Calu3 (cell line): ENCODE results near the gene NBPF1. TPM values are rescaled to one million over a fixed set of nuclear protein-coding genes. Genes with fewer than 3 reads are reported as not detected.
"Not testable (repeated sequence)": the region's sequence is repeated elsewhere in the genome, so short reads cannot be mapped to it uniquely, and the experiment has no call there.

ENCODE experiments used
- BruUV-seq: library from RNA; stranded (reverse); fragments of 400-500 nt; replicated peaks from 2 replicates; lab custom pipeline; 2021; lab: Mats Ljungman, UMichigan
- CTCF ChIA-PET: fragments of 300-600 bp; sonication (Branson Sonifier 250); formaldehyde crosslinking; loops from one replicate; lab custom pipeline; 2022; ENCODE audit warnings: antibody characterized with exemption; lab: Charles Lee
- DNase-seq: peaks from one replicate; pipeline ENCODE4 v3.0.0; 2022
- H3K27ac Mint-ChIP-seq: one replicate; pipeline ENCODE4 v1.8.0; 2022; ENCODE audit warnings: mixed read lengths; ENCODE audit not compliant: unreplicated experiment
- H3K27me3 Mint-ChIP-seq: one replicate; pipeline ENCODE4 v1.8.0; 2022; ENCODE audit warnings: mixed read lengths; ENCODE audit not compliant: unreplicated experiment
- H3K36me3 Mint-ChIP-seq: one replicate; pipeline ENCODE4 v1.8.0; 2022; ENCODE audit warnings: mild to moderate bottlenecking, moderate library complexity, mixed read lengths; ENCODE audit not compliant: insufficient read depth, unreplicated experiment
- H3K4me1 Mint-ChIP-seq: one replicate; pipeline ENCODE4 v1.8.0; 2022; ENCODE audit warnings: mild to moderate bottlenecking, low read depth, mixed read lengths; ENCODE audit not compliant: unreplicated experiment
- H3K4me3 Mint-ChIP-seq: one replicate; pipeline ENCODE4 v1.8.0; 2022; ENCODE audit warnings: mild to moderate bottlenecking, low read depth, moderate library complexity, mixed read lengths; ENCODE audit not compliant: unreplicated experiment
- H3K9me3 Mint-ChIP-seq: one replicate; pipeline ENCODE4 v1.8.0; 2022; ENCODE audit warnings: low read depth, mixed read lengths; ENCODE audit not compliant: unreplicated experiment
- CTCF ChIP-seq: fragments of 200-600 bp; IDR thresholded peaks from one replicate; pipeline ENCODE4 v1.8.0; 2022; ENCODE audit warnings: antibody characterized with exemption; ENCODE audit not compliant: unreplicated experiment
- intact Hi-C: fragments of 100-400 bp; cut with micrococcal nuclease; formaldehyde crosslinking; loops from one replicate; pipeline ENCODE4 v1.10.0; 2022; ENCODE audit not compliant: unreplicated experiment
- total RNA-seq: library from RNA; stranded (reverse); gene quantifications from 2 replicates; pipeline ENCODE4 v1.2.3, GENCODE V29; 2022

The NBPF1 gene
- total RNA-seq, 1 experiment from 2014 or later, result 26.4 TPM

GRCh38 chr1:16636551-16637195 lies 23.3 kb upstream of the NBPF1 start:
- H3K36me3 Mint-ChIP-seq, result peaks cover 17% of the 10 kb centered on the region
- BruUV-seq, H3K27me3 Mint-ChIP-seq, CTCF ChIA-PET, H3K27ac Mint-ChIP-seq, H3K9me3 Mint-ChIP-seq, intact Hi-C loops, H3K4me3 Mint-ChIP-seq, DNase-seq, H3K4me1 Mint-ChIP-seq: not testable (repeated sequence)

DNA sequence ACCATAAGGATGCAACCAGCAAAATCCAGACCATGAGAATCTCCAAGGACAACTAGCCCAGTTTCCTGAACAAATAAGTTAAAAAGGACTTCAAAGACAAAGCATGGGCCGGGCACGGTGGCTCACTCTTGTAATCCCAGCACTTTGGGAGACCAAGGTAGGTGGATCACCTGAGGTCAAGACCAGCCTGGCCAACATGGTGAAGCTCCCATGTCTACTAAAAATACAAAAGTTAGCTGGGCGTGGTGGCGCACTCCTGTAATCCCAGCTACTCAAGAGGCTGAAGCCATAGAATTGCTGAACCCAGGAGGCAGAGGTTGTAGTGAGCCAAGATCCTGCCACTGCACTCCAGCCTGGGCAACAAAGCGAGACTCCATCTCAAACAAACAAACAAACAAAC lies 22.6 kb upstream of the NBPF1 start:
- H3K27me3 Mint-ChIP-seq, DNase-seq, intact Hi-C loops, BruUV-seq, CTCF ChIA-PET, H3K4me1 Mint-ChIP-seq, H3K4me3 Mint-ChIP-seq, H3K27ac Mint-ChIP-seq, H3K9me3 Mint-ChIP-seq: not testable (repeated sequence)
- peaks cover 19% of the 10 kb centered on the region for H3K36me3 Mint-ChIP-seq

GRCh38 chr1:16633540-16634282 lies 20.3 kb upstream of the NBPF1 start:
- peaks cover 27% of the 10 kb centered on the region for H3K36me3 Mint-ChIP-seq
- H3K27me3 Mint-ChIP-seq, H3K9me3 Mint-ChIP-seq, H3K4me1 Mint-ChIP-seq, BruUV-seq, H3K4me3 Mint-ChIP-seq, intact Hi-C loops, DNase-seq, H3K27ac Mint-ChIP-seq: not testable (repeated sequence)
- CTCF ChIA-PET, result interaction anchor here (0.6 kb wide), 1 partner anchor 23 kb away, joined by 5 read pairs; no protein-coding TSS in a partner anchor

DNA sequence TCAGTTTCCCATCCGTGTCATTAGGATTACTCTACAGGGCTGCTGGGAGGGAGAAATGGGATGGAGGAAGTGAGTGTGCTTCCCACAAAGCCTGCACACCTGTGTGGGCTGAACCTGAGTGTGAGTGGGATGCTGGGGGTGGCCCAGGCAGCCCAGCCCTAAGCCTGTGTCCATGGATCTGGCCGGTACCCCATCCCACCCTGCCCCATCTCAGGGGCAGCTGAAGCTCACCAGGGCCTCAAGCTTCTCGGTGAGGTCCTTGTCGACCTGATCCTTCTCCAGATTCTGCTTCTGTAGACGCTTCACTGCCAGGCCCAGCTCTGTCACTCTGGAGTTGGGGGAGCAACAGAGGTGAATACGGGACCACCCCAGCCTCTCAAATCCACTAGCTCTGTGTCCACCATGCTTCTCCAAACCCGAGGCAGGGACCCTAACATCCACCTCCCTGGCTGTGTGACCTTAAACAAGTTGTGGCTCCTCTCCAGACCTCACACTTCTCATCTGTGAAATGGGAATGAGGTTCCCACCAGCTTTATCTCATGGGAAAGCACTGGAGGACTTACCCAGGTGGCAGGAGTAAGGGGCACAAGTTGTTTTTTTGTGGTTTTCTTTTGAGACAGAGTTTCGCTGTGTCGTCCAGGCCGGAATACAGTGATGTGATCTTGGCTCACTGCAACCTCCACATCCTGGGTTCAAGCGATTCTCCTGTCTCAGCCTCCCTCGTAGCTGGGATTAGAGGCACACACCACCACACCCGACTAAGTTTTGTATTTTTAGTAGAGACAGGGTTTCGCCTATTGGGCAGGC lies 18.9 kb upstream of the NBPF1 start:
- CTCF ChIA-PET, H3K27me3 Mint-ChIP-seq, BruUV-seq, H3K9me3 Mint-ChIP-seq, H3K4me3 Mint-ChIP-seq, H3K27ac Mint-ChIP-seq, intact Hi-C loops, H3K4me1 Mint-ChIP-seq, DNase-seq: not testable (repeated sequence)
- peaks cover 27% of the 10 kb centered on the region for H3K36me3 Mint-ChIP-seq

GRCh38 chr1:16631248-16632043 lies 18.1 kb upstream of the NBPF1 start:
- intact Hi-C loops, result no loop called here
- CTCF ChIA-PET, result interaction anchor here (0.6 kb wide), 1 partner anchor 22 kb away, joined by 3 read pairs; no protein-coding TSS in a partner anchor
- H3K9me3 Mint-ChIP-seq, result no peaks in the 10 kb centered on the region
- no peaks in the 10 kb centered on the region for H3K27me3 Mint-ChIP-seq
- H3K27ac Mint-ChIP-seq, result no peak overlapping the region
- H3K4me1 Mint-ChIP-seq, result no peaks in the 10 kb centered on the region
- no peak for TF ChIP-seq CTCF
- peaks cover 27% of the 10 kb centered on the region for H3K36me3 Mint-ChIP-seq
- DNase-seq, result no peak
- H3K4me3 Mint-ChIP-seq, result no peak overlapping the region
- no TSS peak for BruUV-seq
